Activated B cell treated with CpG ODN at 0.5 μM for 24 hours (primary cell): ENCODE results near the gene MNT. TPM values are rescaled to one million over a fixed set of nuclear protein-coding genes. Genes with fewer than 3 reads are reported as not detected.

Experiments used
- ATAC-seq: fragments of 200-7000 bp; cut with Tn5 transposase; one replicate; pipeline ENCODE4 v1.10.0; 2021; ENCODE audit warnings: low read depth, mild to moderate bottlenecking, moderate library complexity
- CTCF ChIA-PET: fragments of 350-600 bp; sonication (Branson Sonifier 250); formaldehyde crosslinking; loops from one replicate; lab custom pipeline; 2021; ENCODE audit warnings: antibody characterized with exemption; lab: Charles Lee
- POLR2A ChIA-PET: fragments of 350-600 bp; sonication (Branson Sonifier 250); formaldehyde crosslinking; loops from one replicate; lab custom pipeline; 2021; ENCODE audit warnings: antibody characterized with exemption; lab: Charles Lee
- DNase-seq: peaks from one replicate; pipeline ENCODE4 v3.0.0; 2022
- H3K27ac Mint-ChIP-seq: one replicate; pipeline ENCODE4 v1.8.0; 2020; ENCODE audit warnings: mixed read lengths
- H3K27me3 Mint-ChIP-seq: one replicate; pipeline ENCODE4 v1.8.0; 2021; ENCODE audit warnings: mixed read lengths
- H3K36me3 Mint-ChIP-seq: one replicate; pipeline ENCODE4 v1.8.0; 2021; ENCODE audit warnings: low read depth, mixed read lengths
- H3K4me1 Mint-ChIP-seq: one replicate; pipeline ENCODE4 v1.8.0; 2021; ENCODE audit warnings: mixed read lengths
- H3K4me3 Mint-ChIP-seq: one replicate; pipeline ENCODE4 v1.8.0; 2020; ENCODE audit warnings: mild to moderate bottlenecking, mixed read lengths
- H3K9me3 Mint-ChIP-seq: one replicate; pipeline ENCODE4 v1.8.0; 2020; ENCODE audit warnings: mixed read lengths
- intact Hi-C: fragments of 100-400 bp; cut with micrococcal nuclease; formaldehyde crosslinking; loops from one replicate; pipeline ENCODE4 v1.15.1; 2024
- total RNA-seq: library from RNA; stranded (reverse); gene quantifications from 2 replicates; pipeline ENCODE4 v1.2.3, GENCODE V29; 2022
- TF ChIP-seq, protein P1 (sequence below): fragments of 200-600 bp; IDR thresholded peaks from one replicate; pipeline ENCODE4 v1.8.0; 2022; ENCODE audit warnings: antibody characterized with exemption, mild to moderate bottlenecking

The MNT gene
- total RNA-seq, 1 donor from 2014 or later = 31.3 TPM

DNA sequence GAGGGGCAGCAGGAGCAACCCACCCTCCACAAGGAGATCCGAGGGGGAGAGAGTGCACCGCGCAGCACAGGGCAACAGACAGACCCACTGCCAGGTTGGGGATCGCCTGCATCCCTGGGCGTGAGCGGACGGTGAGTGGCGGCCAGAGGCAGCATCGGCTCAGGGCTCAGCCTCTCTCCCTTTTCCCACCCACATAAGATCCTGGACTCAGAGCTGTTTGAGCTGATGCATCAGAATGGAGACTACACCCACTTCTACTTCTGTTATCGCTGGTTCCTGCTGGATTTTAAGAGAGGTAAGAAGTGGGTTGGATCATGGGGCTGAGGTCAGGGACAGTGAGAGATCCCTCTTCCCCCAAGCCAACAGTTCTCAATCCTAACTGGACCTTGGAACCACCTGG, 23.2 kb downstream of the MNT start:
- DNase-seq (no peak), ATAC-seq (no peak)
- H3K27me3 Mint-ChIP-seq = no peaks in the 10 kb centered on the region
- H3K4me3 Mint-ChIP-seq = no peak overlapping the region
- POLR2A ChIA-PET = no interaction called here
- no peaks in the 10 kb centered on the region for H3K9me3 Mint-ChIP-seq
- TF ChIP-seq, protein P1, sequence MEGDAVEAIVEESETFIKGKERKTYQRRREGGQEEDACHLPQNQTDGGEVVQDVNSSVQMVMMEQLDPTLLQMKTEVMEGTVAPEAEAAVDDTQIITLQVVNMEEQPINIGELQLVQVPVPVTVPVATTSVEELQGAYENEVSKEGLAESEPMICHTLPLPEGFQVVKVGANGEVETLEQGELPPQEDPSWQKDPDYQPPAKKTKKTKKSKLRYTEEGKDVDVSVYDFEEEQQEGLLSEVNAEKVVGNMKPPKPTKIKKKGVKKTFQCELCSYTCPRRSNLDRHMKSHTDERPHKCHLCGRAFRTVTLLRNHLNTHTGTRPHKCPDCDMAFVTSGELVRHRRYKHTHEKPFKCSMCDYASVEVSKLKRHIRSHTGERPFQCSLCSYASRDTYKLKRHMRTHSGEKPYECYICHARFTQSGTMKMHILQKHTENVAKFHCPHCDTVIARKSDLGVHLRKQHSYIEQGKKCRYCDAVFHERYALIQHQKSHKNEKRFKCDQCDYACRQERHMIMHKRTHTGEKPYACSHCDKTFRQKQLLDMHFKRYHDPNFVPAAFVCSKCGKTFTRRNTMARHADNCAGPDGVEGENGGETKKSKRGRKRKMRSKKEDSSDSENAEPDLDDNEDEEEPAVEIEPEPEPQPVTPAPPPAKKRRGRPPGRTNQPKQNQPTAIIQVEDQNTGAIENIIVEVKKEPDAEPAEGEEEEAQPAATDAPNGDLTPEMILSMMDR = no peak
- intact Hi-C loops = no loop called here
- H3K27ac Mint-ChIP-seq = no peak overlapping the region
- H3K36me3 Mint-ChIP-seq = peaks cover 51% of the 10 kb centered on the region
- no peaks in the 10 kb centered on the region for H3K4me1 Mint-ChIP-seq
- CTCF ChIA-PET = interaction anchor here (9.3 kb wide), 1 partner anchor 37 kb away, joined by 520 read pairs; no protein-coding TSS in a partner anchor

DNA sequence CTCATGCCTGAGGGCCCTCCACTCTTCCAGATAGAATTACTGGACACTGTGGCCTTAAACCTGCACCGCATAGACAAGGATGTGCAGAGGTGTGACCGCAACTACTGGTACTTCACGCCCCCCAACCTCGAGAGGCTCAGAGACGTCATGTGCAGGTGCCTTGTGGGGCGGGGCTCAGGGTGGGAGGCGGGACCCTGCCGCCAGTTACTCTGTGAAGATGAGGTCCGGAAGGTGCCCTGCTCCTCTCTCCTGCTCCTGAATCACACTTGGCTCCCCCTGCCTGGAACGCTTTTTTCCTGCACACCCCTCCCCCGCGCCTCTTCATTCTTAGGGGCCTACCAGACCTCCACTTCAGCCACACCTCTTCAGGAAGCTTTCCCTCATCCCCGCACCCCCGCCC, 24.8 kb downstream of the MNT start:
- TF ChIP-seq, protein P1 = no peak
- Mint-ChIP-seq H3K27ac (no peak overlapping the region), H3K4me1 (no peaks in the 10 kb centered on the region), H3K4me3 (no peak overlapping the region), H3K9me3 (no peaks in the 10 kb centered on the region), H3K27me3 (no peaks in the 10 kb centered on the region), H3K36me3 (peaks cover 52% of the 10 kb centered on the region)
- POLR2A ChIA-PET = no interaction called here
- CTCF ChIA-PET = no interaction called here
- no peak for DNase-seq
- no peak for ATAC-seq
- intact Hi-C loops = no loop called here

DNA sequence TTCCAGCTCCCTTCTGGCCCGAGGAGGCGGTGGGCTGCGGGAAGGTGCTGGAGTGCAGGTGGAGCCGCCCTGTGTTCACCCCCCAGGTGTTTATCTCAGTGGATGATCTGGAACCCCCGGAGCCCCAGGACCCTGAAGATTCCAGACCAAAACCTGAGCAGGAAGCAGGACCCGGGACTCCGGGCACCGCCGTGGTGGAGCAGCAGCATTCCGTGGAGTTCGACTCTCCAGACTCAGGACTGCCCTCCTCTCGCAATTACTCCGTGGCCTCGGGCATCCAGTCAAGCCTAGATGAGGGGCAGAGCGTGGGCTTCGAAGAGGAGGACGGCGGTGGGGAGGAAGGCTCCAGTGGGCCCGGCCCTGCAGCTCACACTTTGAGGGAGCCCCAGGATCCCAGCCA, 25.5 kb downstream of the MNT start:
- H3K4me3 Mint-ChIP-seq = no peak overlapping the region
- H3K4me1 Mint-ChIP-seq = no peaks in the 10 kb centered on the region
- DNase-seq (no peak), ATAC-seq (no peak)
- ChIA-PET CTCF (no interaction called here), POLR2A (no interaction called here)
- TF ChIP-seq, protein P1 = no peak
- no peak overlapping the region for H3K27ac Mint-ChIP-seq
- no peaks in the 10 kb centered on the region for H3K27me3 Mint-ChIP-seq
- H3K9me3 Mint-ChIP-seq = no peaks in the 10 kb centered on the region
- H3K36me3 Mint-ChIP-seq = peaks cover 49% of the 10 kb centered on the region
- intact Hi-C loops = no loop called here

DNA sequence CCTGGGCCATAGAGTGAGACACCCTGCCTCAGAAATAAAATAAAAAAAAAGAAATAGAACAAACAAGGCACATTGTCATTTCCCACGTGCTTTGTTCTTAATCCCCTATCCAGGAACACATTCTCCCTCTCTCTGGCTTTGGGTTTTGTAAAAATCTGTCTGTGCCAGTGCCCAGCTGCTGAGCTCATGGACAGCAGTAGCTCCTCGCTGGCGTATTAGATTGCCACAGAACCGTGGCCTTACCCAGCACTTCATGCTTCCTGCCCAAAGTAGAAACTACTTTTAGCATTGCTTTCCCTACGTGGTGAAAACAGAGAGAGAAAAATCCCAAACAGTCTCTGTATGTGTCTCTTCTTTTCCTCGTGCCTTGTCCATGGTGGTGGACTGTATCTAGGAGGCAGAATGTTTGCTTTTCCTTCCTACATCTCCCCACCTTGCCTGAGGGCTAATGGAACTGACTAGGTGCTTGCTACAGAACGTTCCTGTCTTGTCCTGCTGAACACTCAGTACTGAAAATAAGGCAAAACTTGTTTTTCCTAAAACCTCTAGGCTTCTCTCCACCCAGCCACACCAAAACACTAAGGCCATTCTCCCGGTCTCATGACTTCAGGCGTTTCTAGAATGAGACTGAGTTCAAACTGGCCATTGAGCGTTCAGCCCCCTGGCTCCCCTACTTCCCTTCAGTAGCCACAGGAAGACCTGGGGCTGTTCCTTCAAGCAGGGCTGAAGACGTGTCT, 26.1 kb downstream of the MNT start:
- intact Hi-C loops = no loop called here
- ChIA-PET POLR2A (no interaction called here), CTCF (interaction anchor here (1.3 to 1.4 kb wide), 2 partner anchors 8 to 41 kb away, joined by 4 read pairs; no protein-coding TSS in a partner anchor)
- H3K4me1 Mint-ChIP-seq = no peaks in the 10 kb centered on the region
- no peak overlapping the region for H3K27ac Mint-ChIP-seq
- H3K36me3 Mint-ChIP-seq = peaks cover 46% of the 10 kb centered on the region
- ATAC-seq (no peak), DNase-seq (no peak)
- no peaks in the 10 kb centered on the region for H3K9me3 Mint-ChIP-seq
- no peaks in the 10 kb centered on the region for H3K27me3 Mint-ChIP-seq
- no peak overlapping the region for H3K4me3 Mint-ChIP-seq
- TF ChIP-seq, protein P1 = no peak

DNA sequence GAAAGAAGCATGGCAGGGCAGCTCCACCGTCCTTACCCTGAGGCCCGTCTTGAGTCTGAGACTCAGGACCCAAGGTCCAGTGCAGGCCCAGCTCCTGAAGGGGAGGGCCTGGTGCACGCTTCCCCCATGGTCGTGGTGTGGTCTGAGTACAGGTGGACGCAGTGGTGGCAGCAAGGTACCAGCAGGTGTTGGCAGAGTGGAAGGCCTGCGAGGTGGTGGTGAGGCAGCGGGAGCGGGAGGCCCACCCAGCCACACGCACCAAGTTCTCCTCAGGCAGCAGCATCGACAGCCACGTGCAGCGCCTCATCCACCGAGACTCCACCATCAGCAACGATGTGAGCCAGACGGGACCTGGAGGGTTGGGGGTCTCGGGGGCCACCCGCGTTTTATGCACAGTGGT, 27.7 kb downstream of the MNT start:
- CTCF ChIA-PET = interaction anchor here (1.4 kb wide), 1 partner anchor 9 kb away, joined by 4 read pairs; no protein-coding TSS in a partner anchor
- Mint-ChIP-seq H3K4me3 (no peak overlapping the region), H3K27me3 (no peaks in the 10 kb centered on the region), H3K36me3 (peaks cover 41% of the 10 kb centered on the region), H3K9me3 (no peaks in the 10 kb centered on the region), H3K4me1 (no peaks in the 10 kb centered on the region), H3K27ac (no peak overlapping the region)
- intact Hi-C loops = no loop called here
- DNase-seq (no peak), ATAC-seq (no peak)
- TF ChIP-seq, protein P1 = no peak
- POLR2A ChIA-PET = no interaction called here
